Measurements from ENCODE around the gene ANKRD10. TPM values are rescaled to one million over a fixed set of nuclear protein-coding genes. Genes with fewer than 3 reads are reported as not detected.

Gene ANKRD10
- total and polyA plus RNA-seq, 2 experiments from 2014 or later = 250 to 277 TPM

DNA sequence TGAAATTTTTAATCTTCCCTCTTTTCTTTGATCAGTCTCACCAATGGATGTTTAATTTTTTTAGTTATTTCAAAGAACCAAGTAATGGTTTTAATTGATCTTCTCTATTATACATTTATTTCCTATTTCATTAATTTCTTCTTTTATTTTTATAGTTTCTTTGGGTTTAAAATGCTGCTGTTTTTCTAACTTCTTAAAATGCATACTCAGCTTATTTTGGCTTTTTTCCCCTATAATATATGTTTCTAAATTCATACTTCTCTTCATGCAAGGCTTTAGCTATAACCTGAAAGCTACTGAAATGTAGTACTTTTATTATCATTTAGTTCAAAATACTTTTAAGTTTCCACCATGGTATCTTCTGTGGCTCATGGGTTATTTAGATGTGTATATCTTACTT, 53.9 kb downstream of the ANKRD10 start:
- H4K20me1 ChIP-seq (replicated peaks; ENCODE audit: insufficient read depth) = no peaks in the 10 kb centered on the region
- TF ChIP-seq CREB1 (CRISPR knock-in tag; IDR thresholded peaks at IDR 0.05; ENCODE audit: low read depth) (no peak), ZNF331 (CRISPR knock-in tag; IDR thresholded peaks at IDR 0.05; ENCODE audit: low read depth) (no peak), EZH2 (IDR thresholded peaks at IDR 0.05; ENCODE audit: low read depth, unreplicated experiment) (no peak), EZH2phosphoT487 (IDR thresholded peaks at IDR 0.05; ENCODE audit: unreplicated experiment) (no peak), POLR2AphosphoS5 (IDR thresholded peaks at IDR 0.05; ENCODE audit: low read depth) (no peak), STAT1 (IDR thresholded peaks at IDR 0.05; ENCODE audit: unreplicated experiment) (no peak), ZNF114 (CRISPR knock-in tag; IDR thresholded peaks at IDR 0.05) (no peak), NANOG (IDR thresholded peaks at IDR 0.05; ENCODE audit: borderline replicate concordance) (no peak)
- TF ChIP-seq, protein P1, sequence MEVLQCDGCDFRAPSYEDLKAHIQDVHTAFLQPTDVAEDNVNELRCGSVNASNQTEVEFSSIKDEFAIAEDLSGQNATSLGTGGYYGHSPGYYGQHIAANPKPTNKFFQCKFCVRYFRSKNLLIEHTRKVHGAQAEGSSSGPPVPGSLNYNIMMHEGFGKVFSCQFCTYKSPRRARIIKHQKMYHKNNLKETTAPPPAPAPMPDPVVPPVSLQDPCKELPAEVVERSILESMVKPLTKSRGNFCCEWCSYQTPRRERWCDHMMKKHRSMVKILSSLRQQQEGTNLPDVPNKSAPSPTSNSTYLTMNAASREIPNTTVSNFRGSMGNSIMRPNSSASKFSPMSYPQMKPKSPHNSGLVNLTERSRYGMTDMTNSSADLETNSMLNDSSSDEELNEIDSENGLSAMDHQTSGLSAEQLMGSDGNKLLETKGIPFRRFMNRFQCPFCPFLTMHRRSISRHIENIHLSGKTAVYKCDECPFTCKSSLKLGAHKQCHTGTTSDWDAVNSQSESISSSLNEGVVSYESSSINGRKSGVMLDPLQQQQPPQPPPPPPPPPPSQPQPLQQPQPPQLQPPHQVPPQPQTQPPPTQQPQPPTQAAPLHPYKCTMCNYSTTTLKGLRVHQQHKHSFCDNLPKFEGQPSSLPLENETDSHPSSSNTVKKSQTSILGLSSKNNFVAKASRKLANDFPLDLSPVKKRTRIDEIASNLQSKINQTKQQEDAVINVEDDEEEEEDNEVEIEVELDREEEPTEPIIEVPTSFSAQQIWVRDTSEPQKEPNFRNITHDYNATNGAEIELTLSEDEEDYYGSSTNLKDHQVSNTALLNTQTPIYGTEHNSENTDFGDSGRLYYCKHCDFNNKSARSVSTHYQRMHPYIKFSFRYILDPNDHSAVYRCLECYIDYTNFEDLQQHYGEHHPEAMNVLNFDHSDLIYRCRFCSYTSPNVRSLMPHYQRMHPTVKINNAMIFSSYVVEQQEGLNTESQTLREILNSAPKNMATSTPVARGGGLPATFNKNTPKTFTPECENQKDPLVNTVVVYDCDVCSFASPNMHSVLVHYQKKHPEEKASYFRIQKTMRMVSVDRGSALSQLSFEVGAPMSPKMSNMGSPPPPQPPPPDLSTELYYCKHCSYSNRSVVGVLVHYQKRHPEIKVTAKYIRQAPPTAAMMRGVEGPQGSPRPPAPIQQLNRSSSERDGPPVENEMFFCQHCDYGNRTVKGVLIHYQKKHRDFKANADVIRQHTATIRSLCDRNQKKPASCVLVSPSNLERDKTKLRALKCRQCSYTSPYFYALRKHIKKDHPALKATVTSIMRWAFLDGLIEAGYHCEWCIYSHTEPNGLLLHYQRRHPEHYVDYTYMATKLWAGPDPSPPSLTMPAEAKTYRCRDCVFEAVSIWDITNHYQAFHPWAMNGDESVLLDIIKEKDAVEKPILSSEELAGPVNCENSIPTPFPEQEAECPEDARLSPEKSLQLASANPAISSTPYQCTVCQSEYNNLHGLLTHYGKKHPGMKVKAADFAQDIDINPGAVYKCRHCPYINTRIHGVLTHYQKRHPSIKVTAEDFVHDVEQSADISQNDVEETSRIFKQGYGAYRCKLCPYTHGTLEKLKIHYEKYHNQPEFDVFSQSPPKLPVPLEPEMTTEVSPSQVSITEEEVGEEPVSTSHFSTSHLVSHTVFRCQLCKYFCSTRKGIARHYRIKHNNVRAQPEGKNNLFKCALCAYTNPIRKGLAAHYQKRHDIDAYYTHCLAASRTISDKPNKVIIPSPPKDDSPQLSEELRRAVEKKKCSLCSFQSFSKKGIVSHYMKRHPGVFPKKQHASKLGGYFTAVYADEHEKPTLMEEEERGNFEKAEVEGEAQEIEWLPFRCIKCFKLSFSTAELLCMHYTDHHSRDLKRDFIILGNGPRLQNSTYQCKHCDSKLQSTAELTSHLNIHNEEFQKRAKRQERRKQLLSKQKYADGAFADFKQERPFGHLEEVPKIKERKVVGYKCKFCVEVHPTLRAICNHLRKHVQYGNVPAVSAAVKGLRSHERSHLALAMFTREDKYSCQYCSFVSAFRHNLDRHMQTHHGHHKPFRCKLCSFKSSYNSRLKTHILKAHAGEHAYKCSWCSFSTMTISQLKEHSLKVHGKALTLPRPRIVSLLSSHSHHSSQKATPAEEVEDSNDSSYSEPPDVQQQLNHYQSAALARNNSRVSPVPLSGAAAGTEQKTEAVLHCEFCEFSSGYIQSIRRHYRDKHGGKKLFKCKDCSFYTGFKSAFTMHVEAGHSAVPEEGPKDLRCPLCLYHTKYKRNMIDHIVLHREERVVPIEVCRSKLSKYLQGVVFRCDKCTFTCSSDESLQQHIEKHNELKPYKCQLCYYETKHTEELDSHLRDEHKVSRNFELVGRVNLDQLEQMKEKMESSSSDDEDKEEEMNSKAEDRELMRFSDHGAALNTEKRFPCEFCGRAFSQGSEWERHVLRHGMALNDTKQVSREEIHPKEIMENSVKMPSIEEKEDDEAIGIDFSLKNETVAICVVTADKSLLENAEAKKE (CRISPR knock-in tag; IDR thresholded peaks at IDR 0.05) = no peak
- TF ChIP-seq, protein P2, sequence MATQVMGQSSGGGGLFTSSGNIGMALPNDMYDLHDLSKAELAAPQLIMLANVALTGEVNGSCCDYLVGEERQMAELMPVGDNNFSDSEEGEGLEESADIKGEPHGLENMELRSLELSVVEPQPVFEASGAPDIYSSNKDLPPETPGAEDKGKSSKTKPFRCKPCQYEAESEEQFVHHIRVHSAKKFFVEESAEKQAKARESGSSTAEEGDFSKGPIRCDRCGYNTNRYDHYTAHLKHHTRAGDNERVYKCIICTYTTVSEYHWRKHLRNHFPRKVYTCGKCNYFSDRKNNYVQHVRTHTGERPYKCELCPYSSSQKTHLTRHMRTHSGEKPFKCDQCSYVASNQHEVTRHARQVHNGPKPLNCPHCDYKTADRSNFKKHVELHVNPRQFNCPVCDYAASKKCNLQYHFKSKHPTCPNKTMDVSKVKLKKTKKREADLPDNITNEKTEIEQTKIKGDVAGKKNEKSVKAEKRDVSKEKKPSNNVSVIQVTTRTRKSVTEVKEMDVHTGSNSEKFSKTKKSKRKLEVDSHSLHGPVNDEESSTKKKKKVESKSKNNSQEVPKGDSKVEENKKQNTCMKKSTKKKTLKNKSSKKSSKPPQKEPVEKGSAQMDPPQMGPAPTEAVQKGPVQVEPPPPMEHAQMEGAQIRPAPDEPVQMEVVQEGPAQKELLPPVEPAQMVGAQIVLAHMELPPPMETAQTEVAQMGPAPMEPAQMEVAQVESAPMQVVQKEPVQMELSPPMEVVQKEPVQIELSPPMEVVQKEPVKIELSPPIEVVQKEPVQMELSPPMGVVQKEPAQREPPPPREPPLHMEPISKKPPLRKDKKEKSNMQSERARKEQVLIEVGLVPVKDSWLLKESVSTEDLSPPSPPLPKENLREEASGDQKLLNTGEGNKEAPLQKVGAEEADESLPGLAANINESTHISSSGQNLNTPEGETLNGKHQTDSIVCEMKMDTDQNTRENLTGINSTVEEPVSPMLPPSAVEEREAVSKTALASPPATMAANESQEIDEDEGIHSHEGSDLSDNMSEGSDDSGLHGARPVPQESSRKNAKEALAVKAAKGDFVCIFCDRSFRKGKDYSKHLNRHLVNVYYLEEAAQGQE (IDR thresholded peaks at IDR 0.05; ENCODE audit: unreplicated experiment) = no peak
- no peak overlapping the region for H3K27ac Mint-ChIP-seq

More for the DNA sequence above, 53.9 kb downstream of the ANKRD10 start:
- Histone ChIP-seq H3K27ac (ENCODE audit: low read depth) (no peak overlapping the region), H2AFZ (no peak overlapping the region), H3K4me1 (ENCODE audit: insufficient read depth) (peaks cover 2% of the 10 kb centered on the region; the same call in 1 of the 2 replicates), H3K4me3 (no peak overlapping the region), H3K9me2 (ENCODE audit: insufficient read depth) (no peaks in the 10 kb centered on the region; the same call in 1 of the 2 replicates), H3F3A (replicated peaks; ENCODE audit: low read depth) (no peaks in the 10 kb centered on the region), H3K27me3 (ENCODE audit: insufficient read depth) (no peaks in the 10 kb centered on the region), H3K36me3 (ENCODE audit: insufficient read depth) (no peaks in the 10 kb centered on the region), H3K79me2 (replicated peaks; ENCODE audit: insufficient read depth) (no peaks in the 10 kb centered on the region), H3K4me2 (no peak overlapping the region)
- Mint-ChIP-seq H3K36me3 (ENCODE audit: low read depth) (peaks cover 5% of the 10 kb centered on the region; the same call in 1 of the 3 replicates), H3K27me3 (ENCODE audit: insufficient read depth, low read depth, poor library complexity) (no peaks in the 10 kb centered on the region), H3K4me3 (no peak overlapping the region), H3K9me3 (peaks cover 12% of the 10 kb centered on the region; the same call in 2 of the 3 replicates), H3K4me1 (no peaks in the 10 kb centered on the region; the same call in 2 of the 3 replicates)
- ATAC-seq (no peak), DNase-seq (ENCODE audit: low spot score) (no peak)
